Loucy (cell line): ENCODE data around the gene PAM.

Source experiments
- EZH2phosphoT487 ChIP-seq: fragments of 200-600 bp; IDR thresholded peaks from 2 replicates; pipeline ENCODE4 v1.6.1; 2018; ENCODE audit warnings: antibody characterized with exemption, mild to moderate bottlenecking, moderate library complexity, borderline replicate concordance
- TF ChIP-seq, protein P1 (sequence below): fragments of 200-600 bp; sonication (generic); conservative IDR thresholded peaks from 2 replicates; pipeline ENCODE4 v1.5.1; 2014; ENCODE audit warnings: mild to moderate bottlenecking, antibody characterized with exemption, low read length

DNA sequence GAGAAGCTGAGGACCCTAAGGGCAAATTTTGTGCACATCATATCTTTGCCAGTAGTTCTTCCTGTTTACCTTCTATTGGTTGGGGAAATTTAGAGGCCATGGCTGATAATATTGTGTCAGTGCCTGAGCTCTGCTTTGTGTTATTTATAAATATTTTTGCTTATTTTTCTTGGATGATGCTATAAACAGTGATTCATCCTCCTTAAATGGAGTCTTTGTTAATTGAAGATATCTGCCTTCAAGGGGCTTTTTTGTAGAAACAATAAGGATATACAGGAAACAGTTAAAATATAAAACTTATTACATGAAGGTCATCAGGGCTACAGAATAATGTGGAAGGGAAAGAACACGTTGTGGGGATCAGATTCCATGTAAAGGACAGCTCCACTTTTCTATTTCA, 78.0 kb downstream of the PAM start:
- TF ChIP-seq, protein P1, sequence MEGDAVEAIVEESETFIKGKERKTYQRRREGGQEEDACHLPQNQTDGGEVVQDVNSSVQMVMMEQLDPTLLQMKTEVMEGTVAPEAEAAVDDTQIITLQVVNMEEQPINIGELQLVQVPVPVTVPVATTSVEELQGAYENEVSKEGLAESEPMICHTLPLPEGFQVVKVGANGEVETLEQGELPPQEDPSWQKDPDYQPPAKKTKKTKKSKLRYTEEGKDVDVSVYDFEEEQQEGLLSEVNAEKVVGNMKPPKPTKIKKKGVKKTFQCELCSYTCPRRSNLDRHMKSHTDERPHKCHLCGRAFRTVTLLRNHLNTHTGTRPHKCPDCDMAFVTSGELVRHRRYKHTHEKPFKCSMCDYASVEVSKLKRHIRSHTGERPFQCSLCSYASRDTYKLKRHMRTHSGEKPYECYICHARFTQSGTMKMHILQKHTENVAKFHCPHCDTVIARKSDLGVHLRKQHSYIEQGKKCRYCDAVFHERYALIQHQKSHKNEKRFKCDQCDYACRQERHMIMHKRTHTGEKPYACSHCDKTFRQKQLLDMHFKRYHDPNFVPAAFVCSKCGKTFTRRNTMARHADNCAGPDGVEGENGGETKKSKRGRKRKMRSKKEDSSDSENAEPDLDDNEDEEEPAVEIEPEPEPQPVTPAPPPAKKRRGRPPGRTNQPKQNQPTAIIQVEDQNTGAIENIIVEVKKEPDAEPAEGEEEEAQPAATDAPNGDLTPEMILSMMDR: no peak
- no peak for TF ChIP-seq EZH2phosphoT487
